ENCODE results near the gene RTBDN. TPM values are rescaled to one million over a fixed set of nuclear protein-coding genes. Genes with fewer than 3 reads are reported as not detected.
A peak's percentile ranks its signal among the peaks of the same experiment; 100 is the strongest.

Gene RTBDN
- total and polyA plus RNA-seq, 2 of the 8 experiments (the other 6 are each of a cell fraction or from before 2014, with no cell fraction given): 4.0 to 4.8 TPM

DNA sequence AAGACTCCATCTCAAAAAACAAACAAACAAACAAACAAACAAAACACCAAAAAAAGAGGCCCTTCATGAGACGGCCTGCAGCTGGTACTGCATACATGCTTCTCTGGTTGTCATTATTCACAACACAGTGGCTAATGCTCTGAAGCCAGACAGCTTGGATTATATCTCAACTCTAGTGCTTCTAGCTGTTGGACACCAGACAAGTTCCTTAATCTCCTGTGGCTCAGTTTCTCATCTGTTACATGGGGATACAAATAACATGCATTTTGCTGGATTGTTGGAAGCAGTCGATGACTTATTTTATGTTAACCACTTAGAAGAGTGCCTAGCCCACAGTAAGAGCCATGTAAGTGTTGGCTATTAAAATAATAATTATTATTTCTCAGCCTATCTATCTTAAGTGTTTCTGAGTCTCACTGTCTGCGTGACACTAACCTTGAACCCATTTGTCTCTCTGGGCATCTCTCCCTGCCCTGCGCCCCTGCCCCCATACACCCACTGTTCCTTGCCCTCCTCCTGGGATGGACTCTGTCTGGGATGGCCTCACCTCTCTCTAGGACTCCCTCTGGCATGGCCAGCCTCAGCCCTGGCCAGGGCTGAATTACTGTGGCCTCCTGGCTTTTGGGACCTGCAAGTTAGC lies 46.2 kb downstream of the RTBDN start:
- peak overlapping the region; percentile 48 for H4K91ac ChIP-seq (replicated peaks; ENCODE audit: insufficient read length, low read length)
- H4K8ac ChIP-seq (ENCODE audit: extremely low read depth, insufficient read depth, low read length): no peak overlapping the region
- POLR2A ChIA-PET (ENCODE audit: partially characterized antibody): interaction anchor here (0.6 to 5.5 kb wide), 14 partner anchors 8 to 718 kb away, joined by 3 to 44 read pairs (median 4); partner anchors contain the start of genes GET3, HOOK2, RNASEH2A and TNPO2
- WGBS, 2 experiments (ENCODE audit: extremely low coverage in 1 of 2, insufficient coverage in 1 of 2, insufficient read length in 1 of 2, insufficient replicate concordance in 2 of 2, low coverage in 1 of 2, low lambda C conversion rate in 2 of 2, missing lambda C conversion rate in 1 of 2): 76% methylated on average over 4 of the region's 4 CpGs; no CpG with 5 or more reads in 1 of the 2 experiments
- H2BK12ac ChIP-seq (ENCODE audit: low read depth, low read length): no peak overlapping the region
- peaks cover 30% of the 10 kb centered on the region for H3K23me2 ChIP-seq (ENCODE audit: low read depth, low read length)
- H3K56ac ChIP-seq (replicated peaks; ENCODE audit: insufficient read length, low read depth, low read length): peak overlapping the region; percentile 17
- no peak overlapping the region for H3K23ac ChIP-seq (ENCODE audit: insufficient read length)
- no peak overlapping the region for H3K14ac ChIP-seq (ENCODE audit: insufficient read length)
- H2BK15ac ChIP-seq (ENCODE audit: low read length): no peak overlapping the region; the same call in 1 of the 2 replicates
- H2BK20ac ChIP-seq (ENCODE audit: low read length): peak overlapping the region; percentile 57; the same call in 1 of the 2 replicates
- CTCF ChIA-PET (ENCODE audit: partially characterized antibody): interaction anchor here (0.6 to 4.5 kb wide), 7 partner anchors 8 to 88 kb away, joined by 3 to 39 read pairs (median 9); partner anchors contain the start of genes PRDX2 and THSD8
- peaks cover 0 to 18% (median 13%) of the 10 kb centered on the region in 4 experiments; a peak in 5 of 7 replicates for H3K27me3 ChIP-seq (replicated peaks in 1 of 4; ENCODE audit: control insufficient read depth in 3 of 4, extremely low read depth in 1 of 4, insufficient read depth in 3 of 4, low read length in 3 of 4)
- no peak overlapping the region for H3K9ac ChIP-seq (replicated peaks in 1 of 4; ENCODE audit: extremely low read depth in 1 of 4, low read depth in 3 of 4, low read length in 3 of 4)
- peak overlapping the region; percentile 70 to 74 for H3K4me2 ChIP-seq (ENCODE audit: insufficient read depth in 1 of 2, low read depth in 2 of 2, low read length in 2 of 2)
- peaks cover 0 to 1% of the 10 kb centered on the region in 2 experiments for H4K20me1 ChIP-seq (replicated peaks in 1 of 2; ENCODE audit: control insufficient read depth in 1 of 2, insufficient read depth in 2 of 2, low read length in 2 of 2)
- H3K79me1 ChIP-seq (ENCODE audit: low read depth, low read length): no peaks in the 10 kb centered on the region; the same call in 1 of the 2 replicates
- H2BK5ac ChIP-seq (ENCODE audit: low read depth, low read length): 0 out of 2 replicates have a peak overlapping the region, but pooled peaks have one; percentile 60
- no peak overlapping the region for H2BK120ac ChIP-seq (replicated peaks; ENCODE audit: low read depth, low read length)
- no peak overlapping the region for H2AFZ ChIP-seq (ENCODE audit: low read length)
- no peaks in the 10 kb centered on the region for H3K9me3 ChIP-seq (ENCODE audit: insufficient read depth in 2 of 2, low read depth in 1 of 2, low read length in 1 of 2)
- H2AK5ac ChIP-seq (ENCODE audit: low read depth, low read length): no peak overlapping the region
- TF ChIP-seq SIRT6 (IDR thresholded peaks at IDR 0.05; ENCODE audit: low read length): no peak
- H3K36me3 ChIP-seq (ENCODE audit: control insufficient read depth in 2 of 4, insufficient read depth in 4 of 4, low read length in 3 of 4): no peaks in the 10 kb centered on the region
- H3K27ac ChIP-seq (ENCODE audit: low read depth, low read length): no peak overlapping the region
- FAIRE-seq: no peak
- no peaks in the 10 kb centered on the region for H3K79me2 ChIP-seq (ENCODE audit: control insufficient read depth in 1 of 2, insufficient read depth in 2 of 2, low read length in 2 of 2)
- no peak for DNase-seq (ENCODE audit: low read depth in 1 of 2, low spot score in 2 of 2)
- peaks cover 16 to 40% (median 25%) of the 10 kb centered on the region in 4 experiments for H3K4me1 ChIP-seq (replicated peaks in 1 of 4; ENCODE audit: control insufficient read depth in 3 of 4, insufficient read depth in 4 of 4, low read length in 3 of 4)
- H3K4ac ChIP-seq (replicated peaks; ENCODE audit: insufficient read length, low read depth, low read length): peak overlapping the region; percentile 32
- H3K4me3 ChIP-seq (ENCODE audit: extremely low read depth in 1 of 4, insufficient read depth in 2 of 4, low read depth in 3 of 4, low read length in 4 of 4): peak overlapping the region in 3 of 4 experiments; percentile 50 to 71 (median 56); a peak in 5 of 8 replicates
- peak overlapping the region; percentile 85; the same call in 1 of the 2 replicates for H3K18ac ChIP-seq (ENCODE audit: extremely low read depth, low read length)
- no peak overlapping the region for H4K5ac ChIP-seq (ENCODE audit: insufficient read length, low read depth, low read length)

Data from H1 (cell line).